ENCODE results near the gene NPM1. TPM values are rescaled to one million over a fixed set of nuclear protein-coding genes. Genes with fewer than 3 reads are reported as not detected.
"Not testable (repeated sequence)": the region's sequence is repeated elsewhere in the genome, so short reads cannot be mapped to it uniquely, and the experiment has no call there.

NPM1 gene
- total RNA-seq, 2 donors from 2014 or later, result 558 to 996 TPM

DNA sequence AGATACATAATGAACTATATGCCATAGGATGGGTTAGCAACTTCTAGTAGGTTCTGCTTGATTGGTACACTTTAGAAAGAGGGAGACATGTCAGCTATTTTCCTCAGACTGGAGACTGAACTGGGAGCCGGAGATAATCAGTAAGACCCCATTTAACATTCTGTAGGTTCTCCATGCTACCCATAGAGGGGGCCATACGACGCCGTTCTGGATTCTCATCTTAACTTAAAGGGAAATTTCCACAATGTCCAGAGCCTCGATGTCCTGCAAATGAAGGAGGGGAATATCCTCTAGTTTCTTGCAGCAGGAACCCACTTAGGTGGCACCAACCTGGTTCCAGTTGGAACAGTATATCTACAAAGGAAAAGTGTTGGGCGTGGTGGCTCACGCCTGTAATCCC is 22.3 kb upstream of the NPM1 start:
- Histone ChIP-seq H3K4me3 (no peak overlapping the region), H3K9me3 (no peaks in the 10 kb centered on the region), H3K27me3 (no peaks in the 10 kb centered on the region), H3K9ac (ENCODE audit: low read depth in 2 of 2, low read length in 2 of 2) (no peak overlapping the region), H3K4me1 (no peaks in the 10 kb centered on the region), H3K36me3 (no peaks in the 10 kb centered on the region), H3K27ac (no peak overlapping the region)
- intact Hi-C loops (cut with DNase I), result no loop called here
- no peak for DNase-seq
- no peak for TF ChIP-seq CTCF (IDR thresholded peaks at IDR 0.05)

GRCh38 chr5:171366645-171367044 is 21.0 kb upstream of the NPM1 start:
- Histone ChIP-seq H3K9me3 (no peaks in the 10 kb centered on the region), H3K4me3 (no peak overlapping the region), H3K27ac (no peak overlapping the region), H3K36me3 (no peaks in the 10 kb centered on the region), H3K27me3 (no peaks in the 10 kb centered on the region), H3K9ac (ENCODE audit: low read depth in 2 of 2, low read length in 2 of 2) (no peak overlapping the region), H3K4me1 (no peaks in the 10 kb centered on the region)
- DNase-seq, result no peak
- intact Hi-C loops (cut with DNase I), result no loop called here
- no peak for TF ChIP-seq CTCF (IDR thresholded peaks at IDR 0.05)

DNA sequence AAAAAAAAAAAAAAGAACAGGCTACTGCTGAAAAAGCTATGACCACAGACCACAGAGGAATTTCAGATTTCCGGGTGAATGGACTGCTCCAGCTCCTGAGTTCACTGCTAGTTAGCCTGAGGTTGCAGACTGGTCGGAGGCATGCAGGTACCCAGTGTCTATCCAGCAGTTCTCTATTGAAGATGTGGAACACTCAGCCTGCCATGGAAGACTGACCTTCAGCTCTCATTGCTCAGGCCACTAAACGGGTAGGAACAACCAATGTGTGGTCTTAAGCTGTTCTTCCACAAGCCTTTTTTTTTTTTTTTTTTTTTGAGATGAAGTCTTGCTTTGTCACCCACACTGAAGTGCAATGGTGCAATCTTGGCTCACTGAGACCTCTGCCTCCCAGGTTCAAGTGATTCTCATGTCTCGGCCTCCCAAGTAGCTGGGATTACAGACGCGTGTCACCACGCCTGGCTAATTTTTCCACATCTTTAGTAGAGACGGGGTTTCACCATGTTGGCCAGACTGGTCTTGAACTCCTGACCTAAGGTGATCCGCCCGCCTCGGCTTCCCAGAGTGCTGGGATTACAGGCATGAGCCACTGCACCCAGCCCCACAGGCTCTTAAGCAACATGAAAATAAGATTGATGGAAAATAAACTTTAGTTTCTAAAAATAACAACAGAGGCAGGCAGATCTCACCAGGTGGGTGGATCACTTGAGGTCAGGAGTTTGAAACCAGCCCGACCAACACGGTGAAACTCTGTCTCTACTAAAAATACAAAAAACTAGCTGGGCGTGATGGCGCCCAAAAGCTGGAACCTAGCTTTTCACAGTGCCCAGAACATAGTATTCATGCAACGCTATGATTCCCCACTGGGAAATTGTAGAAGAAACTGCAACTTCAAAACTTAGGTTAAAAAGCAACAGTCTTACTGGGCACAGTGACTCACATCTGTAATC is 20.0 kb upstream of the NPM1 start:
- no peak for DNase-seq
- Histone ChIP-seq H3K4me1 (no peaks in the 10 kb centered on the region), H3K36me3 (no peaks in the 10 kb centered on the region), H3K4me3 (no peak overlapping the region), H3K27me3 (no peaks in the 10 kb centered on the region), H3K27ac (no peak overlapping the region), H3K9me3 (no peaks in the 10 kb centered on the region), H3K9ac (ENCODE audit: low read depth in 2 of 2, low read length in 2 of 2) (no peak overlapping the region)
- no peak for TF ChIP-seq CTCF (IDR thresholded peaks at IDR 0.05)
- intact Hi-C loops (cut with DNase I), result no loop called here

DNA sequence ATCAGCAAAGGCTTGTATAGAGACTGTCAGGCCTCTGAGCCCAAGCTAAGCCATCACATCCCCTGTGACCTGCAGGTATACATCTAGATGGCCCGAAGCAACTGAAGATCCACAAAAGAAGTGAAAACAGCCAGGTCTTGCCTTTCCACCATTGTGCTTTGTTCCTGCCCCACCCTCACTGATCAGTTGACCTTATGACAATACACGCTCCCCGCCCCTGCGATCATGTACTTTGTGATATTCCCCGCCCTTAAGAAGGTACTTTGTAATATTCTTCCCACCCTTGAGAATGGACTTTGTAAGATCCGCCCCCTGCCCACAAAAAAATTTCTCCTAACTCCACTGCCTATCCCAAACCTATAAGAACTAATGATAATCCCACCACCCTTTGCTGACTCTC is 18.6 kb upstream of the NPM1 start:
- intact Hi-C loops (cut with DNase I), result no loop called here
- Histone ChIP-seq H3K9ac (ENCODE audit: low read depth in 2 of 2, low read length in 2 of 2) (no peak overlapping the region), H3K4me1 (no peaks in the 10 kb centered on the region), H3K27me3 (no peaks in the 10 kb centered on the region), H3K9me3 (no peaks in the 10 kb centered on the region), H3K4me3 (no peak overlapping the region), H3K36me3 (no peaks in the 10 kb centered on the region), H3K27ac (no peak overlapping the region)
- no peak for DNase-seq
- no peak for TF ChIP-seq CTCF (IDR thresholded peaks at IDR 0.05)

DNA sequence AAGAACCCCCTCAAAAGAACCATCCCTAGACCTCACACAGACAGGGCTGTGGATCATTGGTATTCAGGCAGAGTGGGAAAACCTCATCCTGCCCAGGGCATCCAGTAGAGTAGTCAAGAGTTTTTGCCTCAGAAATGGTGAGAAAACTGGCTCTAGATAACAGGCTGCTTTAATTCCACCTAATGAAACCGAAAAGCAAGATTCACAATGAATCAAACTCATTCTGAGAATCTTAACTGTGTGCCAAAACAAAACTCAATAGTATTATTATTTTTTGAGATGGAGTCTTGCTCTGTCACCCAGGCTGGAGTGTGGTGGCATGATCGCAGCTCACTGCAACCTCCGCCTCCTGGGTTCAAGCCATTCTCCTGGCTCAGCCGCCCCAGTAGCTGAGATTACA is 17.8 kb upstream of the NPM1 start:
- Histone ChIP-seq H3K27me3 (no peaks in the 10 kb centered on the region), H3K9ac (ENCODE audit: low read depth in 2 of 2, low read length in 2 of 2) (no peak overlapping the region), H3K27ac (no peak overlapping the region), H3K9me3 (no peaks in the 10 kb centered on the region), H3K36me3 (no peaks in the 10 kb centered on the region), H3K4me3 (no peak overlapping the region), H3K4me1 (no peaks in the 10 kb centered on the region)
- no peak for TF ChIP-seq CTCF (IDR thresholded peaks at IDR 0.05)
- DNase-seq, result no peak
- intact Hi-C loops (cut with DNase I), result no loop called here

DNA sequence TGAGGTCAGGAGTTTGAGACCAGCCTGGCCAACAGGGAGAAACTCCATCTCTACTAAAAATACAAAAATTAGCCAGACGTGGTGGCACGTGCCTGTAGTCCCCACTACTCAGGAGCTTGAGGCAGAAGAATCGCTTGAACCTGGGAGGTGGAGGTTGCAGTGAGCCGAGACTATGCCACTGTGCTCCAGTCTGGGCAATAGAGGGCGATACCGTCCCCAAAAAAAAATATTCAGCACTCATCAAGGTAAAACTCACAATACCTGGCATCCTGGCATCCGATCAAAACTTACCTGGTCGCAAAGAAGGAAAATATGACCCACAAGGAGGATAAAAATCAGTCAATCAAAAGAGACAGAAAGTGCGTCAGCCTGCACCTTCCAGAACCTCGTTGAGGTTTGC is 16.8 kb upstream of the NPM1 start:
- H3K27me3 ChIP-seq; H3K9ac ChIP-seq (ENCODE audit: low read depth in 2 of 2, low read length in 2 of 2); H3K27ac ChIP-seq; intact Hi-C loops (cut with DNase I); H3K36me3 ChIP-seq; H3K4me3 ChIP-seq; DNase-seq; H3K4me1 ChIP-seq; H3K9me3 ChIP-seq: not testable (repeated sequence)
